ENCODE results near the gene NOTCH2.
"Not testable (repeated sequence)": the region's sequence is repeated elsewhere in the genome, so short reads cannot be mapped to it uniquely, and the experiment has no call there.

NOTCH2 gene

GRCh38 chr1:120069067-120069919 is at the start of gene NOTCH2:
Gene NOTCH2 (minus strand): TSS chr1:120069662. CDS start chr1:120069406, 256 bp downstream.
- DNase-seq: peak; percentile 57 to 93 (median 68)

DNA sequence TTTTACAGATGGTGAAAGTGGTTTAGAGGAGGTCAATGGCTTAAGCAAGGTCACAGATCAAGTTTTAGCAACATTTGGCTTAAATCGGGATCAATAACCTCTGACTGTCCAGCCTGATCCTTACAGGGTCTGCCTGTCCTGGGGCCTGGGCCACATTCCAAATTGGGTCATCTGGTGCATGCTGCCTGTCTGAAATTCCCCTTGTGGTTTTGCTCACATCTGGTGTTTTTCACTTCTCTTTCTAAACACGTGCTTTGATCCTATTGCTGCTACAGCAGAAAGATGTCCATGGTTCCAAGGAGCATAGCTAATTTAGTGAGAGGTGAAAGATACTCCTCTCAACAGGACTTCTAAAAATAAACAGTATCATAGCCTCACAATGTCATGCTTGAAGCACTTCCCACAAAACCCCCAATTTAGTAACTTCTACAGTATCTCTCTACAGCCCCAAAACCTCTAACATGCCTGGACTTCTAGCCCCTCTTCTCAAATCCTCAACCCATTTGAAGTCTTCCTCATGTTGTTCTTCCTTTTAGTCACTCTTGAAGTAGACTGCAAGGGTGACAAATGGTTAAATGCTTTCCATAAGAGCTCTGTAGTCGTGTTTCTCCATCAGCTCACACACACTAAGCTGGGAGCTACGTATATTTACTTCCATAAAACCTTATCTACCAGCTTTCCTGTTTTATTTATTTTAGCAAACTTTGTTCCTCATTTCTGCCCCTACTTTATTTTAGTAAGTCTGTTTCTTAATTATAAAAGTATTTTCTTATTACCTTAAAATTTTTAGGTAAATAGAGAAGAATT is 48.1 kb upstream of the NOTCH2 start:
- DNase-seq: not testable (repeated sequence)

GRCh38 chr1:120116094-120116493 is 46.6 kb upstream of the NOTCH2 start:
- DNase-seq: not testable (repeated sequence)

- not testable (repeated sequence) for DNase-seq
These were observed 43.7 kb upstream of the NOTCH2 start for GRCh38 chr1:120113134-120113533.

DNA sequence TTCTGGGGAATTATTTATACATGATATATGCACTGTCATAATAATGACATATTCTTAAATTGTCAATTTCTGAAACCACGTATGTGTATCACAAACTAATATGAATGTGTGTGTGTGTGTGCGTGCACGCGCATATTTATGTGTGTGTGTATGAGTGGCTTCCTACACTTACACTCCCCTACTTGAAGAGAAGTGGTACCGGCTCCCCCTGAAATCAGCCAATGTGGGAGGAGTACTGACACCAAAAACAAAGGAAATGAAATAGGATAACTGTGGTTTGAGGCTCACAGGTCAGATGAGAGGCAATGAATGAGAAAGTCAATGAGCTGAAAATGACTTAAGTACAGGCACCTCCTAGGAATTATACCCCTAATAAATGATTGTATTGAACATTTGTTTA is 42.8 kb upstream of the NOTCH2 start:
- not testable (repeated sequence) for DNase-seq

DNA sequence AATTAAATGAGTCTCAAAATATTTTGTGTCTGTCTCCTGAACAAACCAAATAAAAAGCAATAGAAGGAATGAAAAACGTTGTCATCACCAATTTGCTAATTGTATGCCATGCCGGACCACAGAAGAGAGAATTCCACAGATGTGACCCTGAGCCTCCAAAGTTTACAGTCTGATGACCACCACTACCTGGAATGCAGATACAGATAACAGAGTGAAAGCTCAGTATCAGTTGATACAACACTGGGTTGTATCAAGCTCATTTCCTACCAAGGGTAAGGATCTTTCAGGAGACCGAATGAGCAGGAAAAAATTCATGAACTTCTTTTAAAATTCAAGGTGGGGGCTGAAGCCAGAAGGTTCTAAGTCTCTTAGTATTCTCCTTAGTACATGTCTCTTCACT is 42.3 kb upstream of the NOTCH2 start:
- DNase-seq: not testable (repeated sequence)

DNA sequence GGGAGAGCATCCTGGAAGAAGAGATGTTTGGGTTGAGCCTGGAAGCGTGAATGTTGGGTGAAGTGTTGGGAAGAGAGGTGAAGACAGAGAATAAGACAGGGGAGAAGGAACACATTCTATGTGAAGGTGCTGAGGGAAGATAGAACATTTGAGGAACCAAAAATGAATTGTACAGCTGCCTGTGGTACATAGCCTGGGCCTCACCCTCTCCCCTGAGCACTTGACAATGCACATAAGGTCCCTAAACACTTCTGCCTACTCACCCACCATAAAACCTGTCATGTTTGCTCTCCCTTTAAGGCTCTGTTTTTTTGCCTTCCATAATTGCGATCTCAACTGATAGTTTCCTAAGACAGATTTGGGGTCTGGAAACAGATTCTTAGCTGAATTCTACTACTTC is 41.5 kb upstream of the NOTCH2 start:
- not testable (repeated sequence) for DNase-seq

DNA sequence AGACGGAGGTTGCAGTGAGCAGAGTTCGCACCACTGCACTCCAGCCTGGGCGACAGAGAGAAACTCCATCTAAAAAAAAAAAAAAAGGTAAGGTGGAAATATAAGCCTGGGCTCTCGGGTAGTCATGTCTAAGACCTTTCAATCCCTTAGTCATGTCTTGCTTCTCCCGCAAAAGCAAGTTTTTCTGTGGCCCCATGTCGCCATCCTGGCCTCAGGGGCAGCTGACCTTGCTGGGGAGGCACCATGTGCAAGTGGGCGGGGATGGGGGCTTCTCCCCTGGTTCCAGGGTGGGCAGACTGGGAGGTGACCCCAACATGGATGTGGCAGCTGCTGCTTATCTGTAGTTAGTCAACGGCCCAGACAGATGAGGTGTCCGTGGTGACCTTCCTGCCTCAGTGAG is 40.2 kb upstream of the NOTCH2 start:
- not testable (repeated sequence) for DNase-seq

DNA sequence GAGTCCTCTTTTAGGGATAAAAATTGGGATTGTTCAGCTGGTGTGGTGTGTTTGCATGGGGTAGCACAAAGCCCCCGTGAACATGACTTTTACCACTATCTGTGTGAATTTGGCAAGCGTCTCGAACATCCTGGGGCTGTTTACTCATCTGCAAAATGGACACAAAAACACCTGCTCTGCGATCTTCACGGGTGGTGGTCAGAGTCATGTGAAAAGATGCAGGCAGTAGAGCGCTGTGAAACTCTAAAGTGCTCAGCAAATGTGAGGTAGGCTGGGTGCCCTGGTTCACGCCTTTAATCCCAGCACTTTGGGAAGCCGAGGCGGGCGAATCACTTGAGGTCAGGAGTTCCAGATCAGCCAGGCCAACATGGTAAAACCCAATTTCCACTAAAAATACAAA is 39.7 kb upstream of the NOTCH2 start:
- not testable (repeated sequence) for DNase-seq

- DNase-seq: not testable (repeated sequence)
These were observed 35.8 kb upstream of the NOTCH2 start for GRCh38 chr1:120105288-120105687.

DNA sequence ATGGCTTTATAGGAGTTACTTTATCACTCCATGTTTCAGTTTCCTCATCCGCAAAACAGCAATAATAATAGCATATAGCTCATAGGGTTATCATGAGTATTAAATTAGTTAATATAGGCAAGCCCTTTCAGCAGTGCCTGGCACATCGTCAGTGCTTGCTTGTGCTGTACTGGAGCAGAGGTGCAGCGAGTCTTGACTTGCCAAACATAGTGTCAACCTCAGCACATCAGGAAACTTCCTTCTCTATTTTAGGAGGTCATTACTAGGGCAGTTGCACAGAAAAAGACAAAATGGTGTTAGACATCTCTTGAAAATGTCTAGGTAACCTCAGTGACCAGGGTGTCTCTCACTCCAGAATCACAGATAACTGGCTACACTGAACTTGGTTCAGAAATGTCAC is 34.3 kb upstream of the NOTCH2 start:
- DNase-seq: not testable (repeated sequence)

DNA sequence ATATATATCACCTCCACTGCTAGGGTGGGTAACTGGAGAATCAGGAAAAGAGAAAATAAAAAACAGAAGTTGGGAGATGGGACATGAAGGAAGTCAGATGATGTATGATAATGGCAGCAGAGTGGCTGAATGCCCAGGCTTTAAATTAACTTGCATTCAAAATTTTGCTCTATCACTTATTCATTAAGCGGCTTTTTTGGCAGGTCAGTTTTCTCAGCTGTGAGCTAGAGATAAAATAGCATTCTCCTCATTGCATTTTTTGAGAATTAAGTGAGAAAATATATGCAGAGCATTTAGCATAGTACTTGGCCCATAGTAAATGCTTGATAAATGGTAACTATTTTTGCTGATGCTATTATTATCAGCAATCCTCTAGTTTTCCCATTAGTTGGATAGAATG is 32.1 kb upstream of the NOTCH2 start:
- DNase-seq: not testable (repeated sequence)

DNA sequence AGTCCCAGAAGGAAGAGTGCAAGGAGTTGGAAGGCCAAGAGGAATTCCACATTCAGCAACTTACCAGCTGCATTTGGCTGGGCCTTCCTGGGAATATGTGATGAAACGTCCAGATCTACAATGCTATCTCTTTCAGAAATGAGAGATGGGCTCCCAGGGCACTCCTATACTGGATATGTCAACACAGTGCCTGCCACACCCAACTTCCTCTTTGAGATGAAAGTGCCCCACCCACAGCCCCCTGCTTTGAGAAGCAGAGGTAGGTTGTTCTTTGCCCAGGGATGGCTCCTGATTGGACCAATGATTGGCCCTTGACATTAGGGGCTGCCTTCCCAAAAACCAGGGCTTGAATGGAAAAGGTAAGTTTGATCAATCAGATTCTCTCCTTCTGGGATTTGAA is 31.1 kb upstream of the NOTCH2 start:
- not testable (repeated sequence) for DNase-seq

DNA sequence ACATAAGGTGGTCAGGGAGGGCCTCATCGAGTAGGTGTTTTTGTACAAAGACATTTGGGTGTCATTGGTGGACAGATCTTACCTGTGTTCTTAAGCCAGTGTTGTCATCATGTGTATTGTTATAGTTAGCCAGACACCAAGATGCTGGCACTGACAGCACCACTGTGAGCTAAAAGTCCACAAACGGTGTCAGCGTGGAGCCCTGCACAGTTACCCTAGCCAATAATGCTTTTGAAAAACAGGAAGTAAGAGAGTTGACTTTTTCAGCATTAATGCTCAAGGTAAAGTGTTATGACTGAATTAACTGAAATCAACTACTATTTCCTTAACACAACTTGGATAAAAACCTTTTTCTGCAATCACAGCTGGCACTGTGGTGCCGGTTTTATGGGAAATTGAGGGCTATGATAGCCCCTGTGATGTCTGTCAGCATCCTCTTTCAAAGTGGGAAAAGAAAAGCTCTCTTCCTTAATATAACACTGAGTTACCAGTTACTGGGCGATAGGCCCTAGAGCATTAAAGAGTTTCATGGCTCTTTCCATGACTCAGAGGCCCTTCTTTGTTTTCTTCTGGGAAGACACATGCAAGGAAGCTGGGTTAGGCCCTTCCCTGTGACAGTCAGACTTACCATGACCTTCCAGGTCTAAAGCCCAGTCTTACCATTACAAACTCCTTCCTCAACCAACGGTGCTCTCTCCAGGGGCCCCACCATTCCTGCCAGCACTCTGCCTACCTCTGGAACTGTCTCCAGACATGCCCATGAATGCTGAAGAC is 29.7 kb upstream of the NOTCH2 start:
- DNase-seq: not testable (repeated sequence)

GRCh38 chr1:120096981-120097545 is 27.6 kb upstream of the NOTCH2 start:
- DNase-seq: not testable (repeated sequence)

DNA sequence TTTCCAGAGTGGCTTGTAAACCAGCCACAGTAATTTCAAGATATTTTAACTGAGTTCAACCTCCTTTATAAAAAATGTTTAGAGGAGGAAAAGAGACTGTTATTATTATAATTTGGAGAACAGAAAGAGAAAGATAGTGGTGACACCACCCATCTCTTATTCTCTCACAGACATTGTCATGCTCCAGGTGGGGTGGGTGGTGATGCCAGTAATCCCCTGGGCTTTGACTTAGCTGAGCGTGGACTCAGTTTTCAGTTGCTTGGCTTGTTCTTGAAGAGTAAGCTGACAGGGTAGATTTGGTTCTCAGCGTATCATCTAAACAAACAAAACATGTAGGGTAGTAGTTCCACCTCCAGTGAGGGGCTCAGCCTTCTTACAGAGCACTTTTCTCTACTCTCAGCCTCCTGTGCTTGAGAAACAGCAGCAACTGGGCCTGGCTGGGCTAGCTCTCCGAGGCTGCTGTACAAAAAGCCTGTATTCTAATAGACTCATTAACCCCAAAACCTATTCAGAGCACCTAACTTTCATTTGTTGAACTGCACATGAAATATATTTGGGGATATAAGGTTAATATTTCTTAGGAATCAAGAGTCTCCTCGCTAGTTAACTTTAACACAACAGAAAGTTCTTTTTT is 24.2 kb upstream of the NOTCH2 start:
- not testable (repeated sequence) for DNase-seq

DNA sequence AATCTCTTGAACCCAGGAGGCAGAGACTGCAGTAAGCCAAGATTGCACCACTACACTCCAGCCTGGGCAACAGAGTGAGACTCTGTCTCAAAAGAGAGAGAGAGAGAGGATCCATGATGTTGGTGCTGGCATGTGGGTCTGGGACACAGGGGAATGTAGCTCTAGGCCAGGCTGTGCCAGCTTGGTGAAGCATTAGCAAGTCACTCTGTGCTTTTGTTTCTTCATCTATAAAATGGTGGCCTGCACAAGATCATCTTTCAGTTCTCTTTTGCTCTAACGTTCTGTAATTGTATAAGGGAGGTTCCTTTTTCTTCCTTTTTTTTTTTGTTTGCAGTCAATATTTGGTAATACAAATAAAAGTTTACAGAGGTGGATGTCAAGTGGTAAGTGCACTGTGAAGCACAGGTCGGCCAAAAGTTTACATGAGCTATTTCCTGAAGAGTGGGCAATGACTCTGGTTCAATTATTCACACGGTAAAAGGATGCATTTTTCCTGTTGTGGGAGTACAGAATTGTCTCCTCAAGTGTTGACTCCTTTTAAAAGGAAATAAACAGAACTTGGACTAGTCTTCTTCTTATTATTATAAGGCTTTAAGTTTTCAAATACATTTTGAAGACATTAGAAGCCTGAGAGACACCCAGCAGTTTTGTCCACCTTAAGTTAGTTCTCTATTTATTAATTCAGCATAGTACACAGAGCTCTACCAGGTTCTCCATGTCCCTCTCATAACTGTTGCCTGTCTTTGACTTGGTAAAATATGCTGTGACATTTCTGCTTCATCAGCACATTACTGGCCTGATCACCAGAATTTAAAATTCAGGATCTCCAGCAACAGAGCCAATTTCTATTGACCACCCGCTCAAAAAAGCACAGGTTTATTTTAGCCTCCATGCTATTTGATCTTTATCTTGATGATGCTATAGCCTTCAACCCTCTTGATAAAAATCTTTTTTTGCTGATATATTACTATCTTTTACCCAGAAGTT is 23.1 kb upstream of the NOTCH2 start:
- not testable (repeated sequence) for DNase-seq

DNA sequence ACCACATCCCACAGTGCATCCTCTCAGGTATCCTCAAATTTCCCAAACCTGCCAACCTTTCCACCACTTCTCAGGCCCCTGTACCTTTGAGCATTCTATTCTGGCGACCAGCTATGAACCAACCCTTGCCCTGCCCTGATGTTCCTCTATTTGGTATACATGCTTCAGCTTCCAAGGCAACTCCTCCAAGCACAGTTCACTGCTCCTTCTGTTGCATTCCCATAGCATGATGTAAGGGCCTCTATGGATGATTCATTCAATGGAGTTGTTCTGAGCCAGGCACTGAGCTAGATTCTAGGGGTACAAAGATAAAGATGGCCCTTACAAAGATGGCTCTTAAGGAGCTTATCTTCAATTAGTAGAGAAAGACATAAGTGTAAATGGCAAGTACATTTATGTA is 21.4 kb upstream of the NOTCH2 start:
- DNase-seq: not testable (repeated sequence)

GRCh38 chr1:120087959-120088358 is 18.5 kb upstream of the NOTCH2 start:
- peak in 2 of 6 experiments; percentile 5 to 9 for DNase-seq

DNA sequence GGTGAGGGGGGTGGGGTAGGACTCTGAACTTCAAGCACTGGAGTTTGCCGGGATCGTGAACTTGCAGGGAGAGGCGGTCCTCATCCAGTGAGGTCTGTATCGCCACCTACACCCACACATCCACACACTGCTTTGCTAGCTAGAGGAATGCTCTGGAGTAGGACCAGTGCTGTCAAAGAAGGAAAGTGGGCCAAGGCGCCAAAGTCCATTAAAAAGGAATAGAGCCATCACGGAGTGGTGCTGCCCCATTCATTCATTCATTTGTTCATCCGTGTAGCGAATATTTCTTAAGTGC is 405 bp upstream of the NOTCH2 start:
- DNase-seq: not testable (repeated sequence)

DNA sequence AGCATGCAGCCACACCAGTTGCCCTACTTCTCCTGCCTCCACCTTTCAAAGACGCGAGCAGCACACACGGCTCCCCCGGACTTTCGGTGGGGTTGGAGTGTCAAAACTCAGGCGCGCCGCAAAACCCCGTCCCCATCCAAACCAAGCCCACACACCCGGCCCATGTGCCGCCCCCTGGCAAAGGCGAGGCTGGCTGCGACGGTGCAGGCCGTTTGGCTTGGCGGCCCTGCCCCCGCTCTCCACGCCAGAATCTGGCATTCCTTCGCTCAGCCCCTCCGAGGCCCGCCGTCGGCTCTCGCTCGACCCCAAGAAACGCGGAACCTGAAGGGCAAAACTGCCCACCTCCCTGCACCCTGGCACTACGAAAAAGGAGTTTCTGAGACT is 787 bp downstream of the NOTCH2 start:
- not testable (repeated sequence) for DNase-seq

All from stimulated activated naive CD4-positive, alpha-beta T cell (primary cell).